OCI-LY1 (cell line): ENCODE data around the gene LTBP2.

ENCODE experiments used
- H2AFZ ChIP-seq: fragments of 200-600 bp; sonication (generic), shearing (Covaris generic); 2 replicates; pipeline ENCODE4 v1.6.0; 2014; ENCODE audit warnings: antibody characterized with exemption, mild to moderate bottlenecking, low read length
- H3F3A ChIP-seq: fragments of 200-600 bp; sonication (generic), shearing (Covaris generic); 2 replicates; pipeline ENCODE4 v1.6.0; 2014; ENCODE audit warnings: mild to moderate bottlenecking, antibody characterized with exemption, low read length, moderate library complexity; ENCODE audit not compliant: insufficient read depth
- H3K27ac ChIP-seq: fragments of 200-600 bp; sonication (generic); 2 replicates; pipeline ENCODE4 v1.5.1; 2014; ENCODE audit warnings: low read length, mixed run types, mild to moderate bottlenecking, low read depth; ENCODE audit not compliant: poor library complexity, severe bottlenecking
- H3K27me3 ChIP-seq: fragments of 200-600 bp; sonication (generic); 2 replicates; pipeline ENCODE4 v1.6.0; 2014; ENCODE audit warnings: antibody characterized with exemption, mild to moderate bottlenecking, low read length, moderate library complexity; ENCODE audit not compliant: insufficient read depth
- H3K36me3 ChIP-seq: fragments of 200-600 bp; sonication (generic); 2 replicates; pipeline ENCODE4 v1.6.1; 2014; ENCODE audit warnings: mild to moderate bottlenecking, antibody characterized with exemption, low read length, moderate library complexity, mixed read lengths; ENCODE audit not compliant: insufficient read depth
- H3K4me1 ChIP-seq: fragments of 200-600 bp; sonication (generic); 2 replicates; pipeline ENCODE4 v1.5.1; 2014; ENCODE audit warnings: mild to moderate bottlenecking, low read length, moderate library complexity; ENCODE audit not compliant: insufficient read depth, severe bottlenecking
- H3K4me2 ChIP-seq: fragments of 200-600 bp; sonication (generic), shearing (Covaris generic); 2 replicates; pipeline ENCODE4 v1.6.1; 2014; ENCODE audit warnings: low read length
- H3K4me3 ChIP-seq: fragments of 200-600 bp; sonication (generic); 2 replicates; pipeline ENCODE4 v1.5.1; 2014; ENCODE audit warnings: low read length, low read depth, mild to moderate bottlenecking, mixed read lengths; ENCODE audit not compliant: poor library complexity, severe bottlenecking
- H3K79me2 ChIP-seq: fragments of 200-600 bp; shearing (Covaris generic); 2 replicates; pipeline ENCODE4 v1.6.1; 2016; ENCODE audit warnings: mixed run types, low read length, mixed read lengths; ENCODE audit not compliant: insufficient read depth
- H3K9ac ChIP-seq: fragments of 200-600 bp; sonication (generic), shearing (Covaris generic); 2 replicates; pipeline ENCODE4 v1.6.1; 2014; ENCODE audit warnings: mild to moderate bottlenecking, low read length, mixed read lengths
- H3K9me2 ChIP-seq: fragments of 200-600 bp; sonication (generic), shearing (Covaris generic); 2 replicates; pipeline ENCODE4 v1.6.1; 2014; ENCODE audit warnings: low read depth, mild to moderate bottlenecking, low read length, mixed read lengths
- H3K9me3 ChIP-seq: fragments of 200-600 bp; shearing (Covaris generic); 2 replicates; pipeline ENCODE4 v1.6.1; 2014; ENCODE audit warnings: low read length, mixed read lengths
- H4K20me1 ChIP-seq: fragments of 200-600 bp; sonication (generic), shearing (Covaris generic); 2 replicates; pipeline ENCODE4 v1.6.0; 2016; ENCODE audit warnings: mild to moderate bottlenecking, low read length; ENCODE audit not compliant: insufficient read depth
- EZH2 ChIP-seq: fragments of 200-600 bp; sonication (generic), shearing (Covaris generic); IDR thresholded peaks from 2 replicates; pipeline ENCODE4 v1.8.0; 2017; ENCODE audit warnings: borderline replicate concordance, mixed run types, mild to moderate bottlenecking, antibody characterized with exemption, low read length, moderate library complexity, mixed read lengths
- TF ChIP-seq, protein P1 (sequence below): fragments of 200-600 bp; sonication (generic), shearing (Covaris generic); IDR thresholded peaks from 2 replicates; pipeline ENCODE4 v1.5.1; 2017; ENCODE audit warnings: mild to moderate bottlenecking, antibody characterized with exemption, low read length, moderate library complexity, mixed read lengths

Gene LTBP2

DNA sequence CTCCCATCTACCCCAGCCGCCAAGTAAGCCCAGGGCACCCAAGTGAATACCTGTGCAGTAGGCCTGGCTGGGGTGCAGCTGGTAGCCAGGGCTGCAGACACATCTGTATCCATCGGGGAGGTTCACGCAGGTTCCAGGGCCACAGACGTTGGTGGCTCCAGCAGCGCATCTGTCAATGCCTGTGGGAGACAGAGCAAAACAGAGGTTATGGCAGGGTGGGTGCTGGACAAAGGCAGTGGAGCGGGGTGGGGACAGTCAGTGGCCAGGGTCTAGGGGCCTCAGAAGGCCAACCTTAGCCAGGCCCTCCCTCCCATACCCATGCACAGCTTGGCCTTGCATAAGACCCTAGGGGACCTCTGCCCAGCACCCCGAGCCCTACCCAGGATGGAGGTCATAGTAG lies 89.3 kb downstream of the LTBP2 start:
- H3K4me2 ChIP-seq: no peak overlapping the region
- H3K27ac ChIP-seq: no peak overlapping the region
- H3K4me3 ChIP-seq: no peak overlapping the region

DNA sequence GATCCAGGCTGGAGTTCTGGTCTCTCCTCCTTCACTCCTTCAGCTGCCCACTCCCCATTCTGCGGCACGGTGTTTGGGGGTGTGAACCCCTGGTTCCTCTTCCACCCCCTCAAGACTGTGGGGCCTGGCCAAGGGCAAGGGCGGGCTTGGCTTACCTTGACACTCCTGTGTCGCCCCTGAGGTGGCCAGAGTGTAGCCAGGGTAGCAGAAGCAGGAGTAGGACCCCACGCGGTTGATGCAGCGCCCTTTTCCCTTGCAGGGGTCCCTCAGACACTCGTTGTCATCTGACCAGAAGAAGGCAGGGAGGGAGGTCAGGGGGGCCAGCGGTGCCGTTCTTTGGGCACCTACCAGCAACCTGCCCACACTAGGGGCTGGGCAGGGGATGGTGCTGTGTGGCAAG lies 90.3 kb downstream of the LTBP2 start:
- no peaks in the 10 kb centered on the region for H3K79me2 ChIP-seq
- H4K20me1 ChIP-seq: no peaks in the 10 kb centered on the region
- H3K4me1 ChIP-seq: no peaks in the 10 kb centered on the region
- H3K27me3 ChIP-seq: 0 out of 2 replicates have a peak, but pooled peaks cover 7% of the 10 kb centered on the region
- H3F3A ChIP-seq: no peaks in the 10 kb centered on the region
- TF ChIP-seq, protein P1, sequence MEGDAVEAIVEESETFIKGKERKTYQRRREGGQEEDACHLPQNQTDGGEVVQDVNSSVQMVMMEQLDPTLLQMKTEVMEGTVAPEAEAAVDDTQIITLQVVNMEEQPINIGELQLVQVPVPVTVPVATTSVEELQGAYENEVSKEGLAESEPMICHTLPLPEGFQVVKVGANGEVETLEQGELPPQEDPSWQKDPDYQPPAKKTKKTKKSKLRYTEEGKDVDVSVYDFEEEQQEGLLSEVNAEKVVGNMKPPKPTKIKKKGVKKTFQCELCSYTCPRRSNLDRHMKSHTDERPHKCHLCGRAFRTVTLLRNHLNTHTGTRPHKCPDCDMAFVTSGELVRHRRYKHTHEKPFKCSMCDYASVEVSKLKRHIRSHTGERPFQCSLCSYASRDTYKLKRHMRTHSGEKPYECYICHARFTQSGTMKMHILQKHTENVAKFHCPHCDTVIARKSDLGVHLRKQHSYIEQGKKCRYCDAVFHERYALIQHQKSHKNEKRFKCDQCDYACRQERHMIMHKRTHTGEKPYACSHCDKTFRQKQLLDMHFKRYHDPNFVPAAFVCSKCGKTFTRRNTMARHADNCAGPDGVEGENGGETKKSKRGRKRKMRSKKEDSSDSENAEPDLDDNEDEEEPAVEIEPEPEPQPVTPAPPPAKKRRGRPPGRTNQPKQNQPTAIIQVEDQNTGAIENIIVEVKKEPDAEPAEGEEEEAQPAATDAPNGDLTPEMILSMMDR: no peak
- H3K9ac ChIP-seq: no peak overlapping the region
- no peaks in the 10 kb centered on the region for H3K36me3 ChIP-seq
- no peak overlapping the region for H3K27ac ChIP-seq
- H3K9me3 ChIP-seq: no peaks in the 10 kb centered on the region
- no peaks in the 10 kb centered on the region for H3K9me2 ChIP-seq
- H3K4me2 ChIP-seq: no peak overlapping the region
- H3K4me3 ChIP-seq: no peak overlapping the region
- H2AFZ ChIP-seq: no peak overlapping the region

More for the DNA sequence above, 89.3 kb downstream of the LTBP2 start:
- no peak overlapping the region for H2AFZ ChIP-seq
- H4K20me1 ChIP-seq: no peaks in the 10 kb centered on the region
- no peaks in the 10 kb centered on the region for H3K36me3 ChIP-seq
- no peaks in the 10 kb centered on the region for H3K79me2 ChIP-seq
- no peaks in the 10 kb centered on the region for H3K9me3 ChIP-seq
- no peak overlapping the region for H3K9ac ChIP-seq
- TF ChIP-seq EZH2: no peak
- TF ChIP-seq, protein P1: no peak
- no peaks in the 10 kb centered on the region for H3F3A ChIP-seq
- no peaks in the 10 kb centered on the region for H3K4me1 ChIP-seq
- H3K9me2 ChIP-seq: no peaks in the 10 kb centered on the region
- 0 out of 2 replicates have a peak, but pooled peaks cover 7% of the 10 kb centered on the region for H3K27me3 ChIP-seq

DNA sequence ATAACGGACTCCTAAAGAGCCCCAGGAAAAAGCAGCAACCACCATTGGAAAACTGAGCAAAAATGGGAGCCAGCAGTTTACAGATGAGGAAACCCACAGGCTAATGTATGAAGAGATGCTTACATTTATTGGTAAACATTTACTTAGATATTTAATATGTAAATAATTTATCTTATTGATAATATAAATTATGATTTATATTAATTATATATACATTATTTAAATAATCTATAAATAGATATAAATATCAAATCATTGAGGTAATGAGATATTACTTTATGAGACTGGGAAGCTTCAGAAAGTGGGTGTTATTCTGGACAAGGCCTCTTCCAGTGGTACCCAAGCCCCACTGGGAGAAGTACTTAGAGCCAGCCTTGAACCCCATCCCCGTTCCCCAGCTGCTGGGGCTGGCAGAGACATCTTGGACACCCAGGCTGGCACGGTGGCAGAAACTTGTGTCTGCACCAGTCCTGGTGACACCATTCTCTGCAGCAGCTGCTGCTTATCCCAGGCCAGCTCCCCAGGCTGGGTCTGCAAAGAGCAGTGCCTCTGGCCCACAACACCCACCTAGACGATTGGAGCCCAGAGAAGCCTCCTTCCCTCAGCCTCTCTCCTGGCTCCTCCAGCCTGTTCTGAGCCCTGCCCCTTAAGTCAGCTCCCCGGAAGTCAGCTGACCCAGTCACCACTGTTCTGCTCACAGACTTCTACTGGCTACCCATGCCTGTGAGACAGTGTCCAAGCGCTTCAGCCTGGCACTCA lies 92.5 kb downstream of the LTBP2 start:
- no peak overlapping the region for H3K4me2 ChIP-seq
- H3K27me3 ChIP-seq: 0 out of 2 replicates have a peak, but pooled peaks cover 4% of the 10 kb centered on the region
- no peaks in the 10 kb centered on the region for H3K9me2 ChIP-seq
- H3K4me1 ChIP-seq: no peaks in the 10 kb centered on the region
- H3K9ac ChIP-seq: no peak overlapping the region
- no peaks in the 10 kb centered on the region for H3F3A ChIP-seq
- H3K4me3 ChIP-seq: no peak overlapping the region
- no peak overlapping the region for H2AFZ ChIP-seq
- no peaks in the 10 kb centered on the region for H3K79me2 ChIP-seq
- no peaks in the 10 kb centered on the region for H3K36me3 ChIP-seq
- no peak overlapping the region for H3K27ac ChIP-seq
- no peaks in the 10 kb centered on the region for H3K9me3 ChIP-seq
- TF ChIP-seq EZH2: no peak
- TF ChIP-seq, protein P1: no peak
- no peaks in the 10 kb centered on the region for H4K20me1 ChIP-seq
